Measurements from ENCODE around the gene RNU6-8.

RNU6-8 gene

GRCh38 chr14:32202998-32203882 lies at the start of gene RNU6-8:
Gene RNU6-8, minus strand, starts transcription at chr14:32203269.
- DNase-seq = peak; percentile 15

- DNase-seq = no peak
Measured at GRCh38 chr14:32252030-32252670, 49.1 kb upstream of the RNU6-8 start.

- no peak for DNase-seq
Measured at GRCh38 chr14:32251530-32251929, 48.5 kb upstream of the RNU6-8 start.

GRCh38 chr14:32250681-32251080 lies 47.6 kb upstream of the RNU6-8 start:
- DNase-seq = no peak

- DNase-seq = no peak
Measured at GRCh38 chr14:32249780-32250179, 46.7 kb upstream of the RNU6-8 start.

GRCh38 chr14:32249371-32249770 lies 46.3 kb upstream of the RNU6-8 start:
- no peak for DNase-seq

- no peak for DNase-seq
Measured at GRCh38 chr14:32246751-32247150, 43.7 kb upstream of the RNU6-8 start.

GRCh38 chr14:32244404-32244803 lies 41.3 kb upstream of the RNU6-8 start:
- DNase-seq = no peak

GRCh38 chr14:32233260-32233659 lies 30.2 kb upstream of the RNU6-8 start:
- DNase-seq = no peak

- no peak for DNase-seq
Measured at GRCh38 chr14:32232481-32232880, 29.4 kb upstream of the RNU6-8 start.

- DNase-seq = no peak
Measured at GRCh38 chr14:32230695-32231280, 27.7 kb upstream of the RNU6-8 start.

GRCh38 chr14:32230181-32230580 lies 27.1 kb upstream of the RNU6-8 start:
- DNase-seq = no peak

GRCh38 chr14:32226056-32226455 lies 23.0 kb upstream of the RNU6-8 start:
- no peak for DNase-seq

- DNase-seq = no peak
Measured at GRCh38 chr14:32225378-32225920, 22.4 kb upstream of the RNU6-8 start.

GRCh38 chr14:32224737-32225377 lies 21.8 kb upstream of the RNU6-8 start:
- no peak for DNase-seq

GRCh38 chr14:32217301-32217700 lies 14.2 kb upstream of the RNU6-8 start:
- no peak for DNase-seq

GRCh38 chr14:32212833-32213232 lies 9.8 kb upstream of the RNU6-8 start:
- DNase-seq = no peak

- DNase-seq = no peak
Measured at GRCh38 chr14:32211068-32211404, 8.0 kb upstream of the RNU6-8 start.

GRCh38 chr14:32209471-32209870 lies 6.4 kb upstream of the RNU6-8 start:
- no peak for DNase-seq

GRCh38 chr14:32208490-32208889 lies 5.4 kb upstream of the RNU6-8 start:
- DNase-seq = no peak

- no peak for DNase-seq
Measured at GRCh38 chr14:32206552-32206951, 3.5 kb upstream of the RNU6-8 start.

GRCh38 chr14:32205984-32206383 lies 2.9 kb upstream of the RNU6-8 start:
- DNase-seq = no peak

GRCh38 chr14:32205554-32205953 lies 2.5 kb upstream of the RNU6-8 start:
- DNase-seq = no peak

Measured in SIG-M5 (cell line).